Heart right ventricle (tissue), 16 donors: Measurements from ENCODE around the gene SCUBE1. TPM values are rescaled to one million over a fixed set of nuclear protein-coding genes. Genes with fewer than 3 reads are reported as not detected.

Experiments
- ATAC-seq, 8 donors: fragments of 200-7000 bp; cut with Tn5 transposase; one replicate each; pipeline ENCODE4 v1.9.1; 2020; ENCODE audit warnings: mild to moderate bottlenecking in 8 of 8, moderate library complexity in 8 of 8, moderate number of reproducible peaks in 1 of 8
- DNase-seq, 2 donors: peaks; one replicate each; pipeline ENCODE4 v3.0.0-alpha.2; 2020
- H3K27ac ChIP-seq, 10 donors: fragments of 200-600 bp; sonication (generic) in 2 of 10; one replicate each; pipeline versions ENCODE4 v1.5.0 to v1.8.0; 2020 to 2022; ENCODE audit warnings: mild to moderate bottlenecking in 3 of 10
- H3K27me3 ChIP-seq, 7 donors: fragments of 200-600 bp; one replicate each; pipeline ENCODE4 v1.8.0; 2021 to 2022; ENCODE audit warnings: mild to moderate bottlenecking in 2 of 7
- H3K36me3 ChIP-seq, 9 donors: fragments of 200-600 bp; sonication (generic) in 1 of 9; one replicate each; pipeline versions ENCODE4 v1.5.0 to v1.8.0; 2020 to 2022; ENCODE audit warnings: mild to moderate bottlenecking in 2 of 9
- H3K4me1 ChIP-seq, 9 donors: fragments of 200-600 bp; sonication (generic) in 1 of 9; one replicate each; pipeline versions ENCODE4 v1.5.0 to v1.8.0; 2020 to 2022; ENCODE audit warnings: mild to moderate bottlenecking in 4 of 9
- H3K4me3 ChIP-seq, 10 donors: fragments of 200-600 bp; sonication (generic) in 2 of 10; one replicate each; pipeline versions ENCODE4 v1.5.0 to v1.8.0; 2020 to 2022; ENCODE audit warnings: mild to moderate bottlenecking in 7 of 10, moderate library complexity in 2 of 10
- H3K9me3 ChIP-seq, 11 donors: fragments of 200-600 bp in 10 of 11; sonication (generic) in 2 of 11; one replicate each; pipeline versions ENCODE4 v1.5.0 to v1.8.0; 2013 to 2022; ENCODE audit warnings: mild to moderate bottlenecking in 2 of 11, control low read depth in 1 of 11, moderate library complexity in 1 of 11
- CTCF ChIP-seq, 9 donors: fragments of 200-600 bp; sonication (generic) in 2 of 9; IDR thresholded peaks; one replicate each; pipeline versions ENCODE4 v1.5.0 to v1.8.0; 2021 to 2022; ENCODE audit warnings: antibody characterized with exemption in 9 of 9, mild to moderate bottlenecking in 5 of 9, moderate library complexity in 1 of 9
- WGBS, 2 donors: extraction: QIAGEN DNeasy Blood & Tissue Kit; methylation state at CpG; one replicate each; pipeline ENCODE4 v1.1.7; 2013; ENCODE audit warnings: inconsistent platforms in 1 of 2; 5-methylcytosine and 5-hydroxymethylcytosine counted together
- intact Hi-C, 10 donors: fragments of 100-400 bp; cut with DNase I; formaldehyde crosslinking; loops; one replicate each; pipeline versions ENCODE4 v1.11.1 to v1.14.2; 2022
- polyA plus RNA-seq, 2 donors: library from polyadenylated mRNA; stranded (reverse); fragments of 200-250 nt; gene quantifications; one replicate each; pipeline ENCODE4 v1.2.3, GENCODE V29; 2013
- total RNA-seq, 10 donors: library from RNA; stranded (reverse); fragmentation: NEBNext Ultra II Directional in 3 of 10; extraction: Animal tissue kit (Norgen Biotek cat#: 25700) in 3 of 10; gene quantifications; one replicate each; pipeline versions ENCODE4 v1.2.1 to v1.2.4, GENCODE V29; 2021 to 2023
- donor health status: Arrhythmogenic right ventricular cardiomyopathy.
- donor health status: ischemic (EF 13 %, LVEDD 7.1; RV severe dilation, severe dysfunction).
- donor health status: healthy with polysubstance abuse.
- donor health status: DM: no; HTN: yes; CAD: no.
- donor health status: DM: no; HTN: no; CAD: no.
- donor health status: ischemic (EF 25% LVEDD 6.9; RV normal size, moderate dysfunction).
- donor health status: ischemic (EF 25% LVEDD 5.7; RV mildly dilated, moderate dysfunction).
- donor health status: healthy.
- donor health status: DM: yes; HTN: yes; CAD: no.
- donor health status: Ischemic cardiomyopathy.
- donor health status: ischemic (EF 35%, LVEDD 5.7; RV mildly dilated, moderate dysfunction).
- donor health status: nonischemic (EF 11% LVEDD 7.7; RV severe dilation, severe dysfunction).
- donor health status: DM: yes; HTN: yes; CAD: no.
- donor health status: PGD.
- donor health status: ischemic (EF 29% LVEDD 5.4; RV normal size, mild dysfunction).
- donor health status: nonischemic (EF 23%, LVEDD 6.1; RV moderate dilation, normal function).

The SCUBE1 gene
- total and polyA plus RNA-seq, 12 donors, result 0.01 to 0.60 (median 0.13) TPM; not detected in 1

DNA sequence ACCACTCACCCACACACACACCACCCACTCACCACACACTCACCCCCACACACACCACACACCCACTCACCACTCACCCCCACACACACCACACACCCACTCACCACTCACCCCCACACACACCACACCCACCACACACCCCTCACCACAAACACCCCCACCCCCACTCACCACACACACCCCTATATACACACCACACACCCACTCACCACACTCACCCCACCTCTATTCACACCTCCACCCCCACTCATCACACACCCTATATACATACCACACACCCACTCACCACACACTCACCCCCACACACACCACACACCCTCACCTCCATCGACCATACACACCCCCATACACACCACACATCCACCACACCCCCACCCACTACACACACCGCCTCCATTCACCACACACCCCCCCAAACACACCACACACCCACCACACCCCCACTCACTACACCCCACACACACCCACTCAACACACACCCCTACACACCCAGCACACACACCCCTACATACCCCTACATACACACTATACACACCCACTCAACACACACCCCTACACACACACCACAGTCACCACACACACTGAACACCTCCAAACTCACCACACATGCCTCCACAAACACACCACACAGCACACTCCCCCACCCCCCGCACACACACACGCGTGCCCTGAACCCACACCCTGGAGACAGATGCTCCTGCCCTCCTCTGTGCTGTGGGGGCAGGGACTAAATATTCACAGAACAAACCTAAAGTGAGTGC lies 137.2 kb downstream of the SCUBE1 start:
- ATAC-seq (no peak), DNase-seq (no peak)
- H3K27me3 ChIP-seq, result no peaks in the 10 kb centered on the region
- no peak for TF ChIP-seq CTCF (IDR thresholded peaks at IDR 0.05)
- WGBS, 2 donors, result 76 to 79% methylated on average over 5 of the region's 5 CpGs
- H3K9me3 ChIP-seq, result no peaks in the 10 kb centered on the region
- peaks cover 0 to 7% (median 3%) of the 10 kb centered on the region in 9 donors for H3K4me1 ChIP-seq
- H3K4me3 ChIP-seq, result no peak overlapping the region
- no peak overlapping the region for H3K27ac ChIP-seq
- no peaks in the 10 kb centered on the region for H3K36me3 ChIP-seq
- intact Hi-C loops, result no loop called here

GRCh38 chr22:43205261-43205691 lies 137.9 kb downstream of the SCUBE1 start:
- WGBS, 2 donors, result 87 to 92% methylated on average over 9 of the region's 9 CpGs
- no peaks in the 10 kb centered on the region for H3K27me3 ChIP-seq
- ATAC-seq (no peak), DNase-seq (no peak)
- intact Hi-C loops, result no loop called here
- no peak overlapping the region for H3K4me3 ChIP-seq
- TF ChIP-seq CTCF (IDR thresholded peaks at IDR 0.05), result no peak
- H3K4me1 ChIP-seq, result peaks cover 0 to 7% (median 3%) of the 10 kb centered on the region in 9 donors
- H3K27ac ChIP-seq, result no peak overlapping the region
- H3K36me3 ChIP-seq, result no peaks in the 10 kb centered on the region
- H3K9me3 ChIP-seq, result no peaks in the 10 kb centered on the region

- Histone ChIP-seq H3K36me3 (no peaks in the 10 kb centered on the region), H3K9me3 (no peaks in the 10 kb centered on the region), H3K27me3 (peaks cover 0 to 7% (median 0%) of the 10 kb centered on the region in 7 donors), H3K4me1 (peaks cover 0 to 7% (median 3%) of the 10 kb centered on the region in 9 donors), H3K27ac (no peak overlapping the region), H3K4me3 (no peak overlapping the region)
- intact Hi-C loops, result no loop called here
- ATAC-seq (no peak), DNase-seq (no peak)
- 66 to 69% methylated on average over 18 to 20 of the region's 20 CpGs for WGBS, 2 donors
- no peak for TF ChIP-seq CTCF (IDR thresholded peaks at IDR 0.05)
Measured at GRCh38 chr22:43203471-43203981, 139.6 kb downstream of the SCUBE1 start.

DNA sequence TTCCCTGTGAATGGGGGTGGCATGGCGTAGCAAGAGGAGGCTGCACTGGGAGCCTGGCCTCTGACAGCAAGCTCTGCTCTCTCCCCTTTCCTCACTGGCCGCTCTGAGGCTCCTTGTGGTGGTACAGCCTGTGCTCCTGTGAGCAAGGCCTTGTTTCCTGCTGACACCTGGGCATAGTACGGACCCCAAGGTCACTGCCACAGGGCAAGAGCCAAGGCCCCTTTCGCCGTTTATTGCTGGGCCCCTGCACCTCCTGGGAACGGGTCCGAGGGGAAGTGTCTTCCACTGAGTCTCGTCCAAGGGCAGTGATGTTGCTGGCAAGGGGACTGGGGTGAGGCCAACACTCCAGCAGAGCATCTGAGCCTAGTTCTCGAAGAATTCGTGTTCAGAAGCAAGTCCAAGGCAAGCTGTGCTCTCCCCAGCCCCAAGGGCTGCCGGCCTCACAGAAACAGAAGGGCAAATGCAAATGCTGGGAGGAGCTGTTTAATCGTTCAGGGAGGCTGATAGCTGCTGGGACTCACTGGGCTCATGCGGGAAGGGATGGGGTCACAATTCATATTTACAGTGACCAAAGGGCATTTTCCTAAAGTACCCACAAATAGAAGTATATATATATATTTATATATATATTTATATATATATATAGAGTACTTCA lies 140.3 kb downstream of the SCUBE1 start:
- Histone ChIP-seq H3K27me3 (peaks cover 0 to 7% (median 0%) of the 10 kb centered on the region in 7 donors), H3K36me3 (no peaks in the 10 kb centered on the region), H3K4me1 (peaks cover 0 to 7% (median 3%) of the 10 kb centered on the region in 9 donors), H3K27ac (no peak overlapping the region), H3K4me3 (no peak overlapping the region), H3K9me3 (no peaks in the 10 kb centered on the region)
- no peak for TF ChIP-seq CTCF (IDR thresholded peaks at IDR 0.05)
- 81 to 82% methylated on average over 13 of the region's 13 CpGs for WGBS, 2 donors
- no peak for DNase-seq
- intact Hi-C loops, result no loop called here
- no peak for ATAC-seq
